ENCODE measurements around the gene CYRIA. TPM values are rescaled to one million over a fixed set of nuclear protein-coding genes. Genes with fewer than 3 reads are reported as not detected.

Gene CYRIA
- total RNA-seq, 1 donor from 2014 or later: 76.1 TPM

DNA sequence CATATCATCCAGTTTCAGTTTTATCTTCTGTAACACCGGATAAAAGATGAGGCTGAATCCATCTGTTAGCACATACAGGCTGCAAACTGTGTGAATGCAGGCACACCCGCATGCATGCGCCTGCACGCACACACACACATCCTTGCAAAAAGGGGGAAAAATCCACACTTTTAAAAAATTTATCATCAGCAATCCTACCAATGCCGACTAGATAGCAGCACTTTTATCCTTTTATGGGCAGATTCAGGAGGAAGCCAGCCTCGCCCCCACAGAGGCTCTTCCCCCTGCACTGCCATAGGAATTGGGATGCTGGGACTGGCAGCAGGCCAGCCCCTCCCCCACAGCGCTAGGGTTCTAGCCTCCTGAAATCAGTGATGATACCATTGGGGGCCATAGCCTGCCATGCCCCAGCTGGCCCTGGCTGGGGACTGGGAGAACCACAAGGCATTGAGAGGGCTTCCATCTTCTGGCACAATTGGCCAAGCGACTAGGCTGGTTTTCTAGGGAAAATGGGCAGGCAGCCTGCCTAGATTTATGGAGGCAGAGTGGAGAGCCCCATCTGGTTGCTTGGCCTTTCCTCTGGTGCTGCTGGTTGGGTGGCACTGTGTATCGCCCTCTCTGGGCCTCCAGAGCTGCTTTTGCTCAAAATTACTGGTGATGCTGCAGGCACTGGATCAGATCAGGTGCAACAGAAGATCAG lies 25.5 kb downstream of the CYRIA start:
- intact Hi-C loops (cut with micrococcal nuclease): no loop called here
- no peak overlapping the region for H3K27ac Mint-ChIP-seq
- DNase-seq (no peak), ATAC-seq (ENCODE audit: low read depth) (no peak)
- POLR2A ChIA-PET: interaction anchor here (1.0 to 1.5 kb wide), 3 partner anchors 9 to 14 kb away, joined by 3 to 4 read pairs (median 3); no protein-coding TSS in a partner anchor
- no peak overlapping the region for H3K4me3 Mint-ChIP-seq
- no peaks in the 10 kb centered on the region for H3K9me3 Mint-ChIP-seq
- H3K27me3 Mint-ChIP-seq: no peaks in the 10 kb centered on the region
- TF ChIP-seq, protein P1, sequence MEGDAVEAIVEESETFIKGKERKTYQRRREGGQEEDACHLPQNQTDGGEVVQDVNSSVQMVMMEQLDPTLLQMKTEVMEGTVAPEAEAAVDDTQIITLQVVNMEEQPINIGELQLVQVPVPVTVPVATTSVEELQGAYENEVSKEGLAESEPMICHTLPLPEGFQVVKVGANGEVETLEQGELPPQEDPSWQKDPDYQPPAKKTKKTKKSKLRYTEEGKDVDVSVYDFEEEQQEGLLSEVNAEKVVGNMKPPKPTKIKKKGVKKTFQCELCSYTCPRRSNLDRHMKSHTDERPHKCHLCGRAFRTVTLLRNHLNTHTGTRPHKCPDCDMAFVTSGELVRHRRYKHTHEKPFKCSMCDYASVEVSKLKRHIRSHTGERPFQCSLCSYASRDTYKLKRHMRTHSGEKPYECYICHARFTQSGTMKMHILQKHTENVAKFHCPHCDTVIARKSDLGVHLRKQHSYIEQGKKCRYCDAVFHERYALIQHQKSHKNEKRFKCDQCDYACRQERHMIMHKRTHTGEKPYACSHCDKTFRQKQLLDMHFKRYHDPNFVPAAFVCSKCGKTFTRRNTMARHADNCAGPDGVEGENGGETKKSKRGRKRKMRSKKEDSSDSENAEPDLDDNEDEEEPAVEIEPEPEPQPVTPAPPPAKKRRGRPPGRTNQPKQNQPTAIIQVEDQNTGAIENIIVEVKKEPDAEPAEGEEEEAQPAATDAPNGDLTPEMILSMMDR (IDR thresholded peaks at IDR 0.05): no peak
- peaks cover 89% of the 10 kb centered on the region for H3K4me1 Mint-ChIP-seq
- H3K36me3 Mint-ChIP-seq (ENCODE audit: low read depth): peaks cover 92% of the 10 kb centered on the region
- CTCF ChIA-PET: interaction anchor here (0.8 to 1.8 kb wide), 5 partner anchors 10 to 117 kb away, joined by 3 to 5 read pairs (median 5); no protein-coding TSS in a partner anchor

DNA sequence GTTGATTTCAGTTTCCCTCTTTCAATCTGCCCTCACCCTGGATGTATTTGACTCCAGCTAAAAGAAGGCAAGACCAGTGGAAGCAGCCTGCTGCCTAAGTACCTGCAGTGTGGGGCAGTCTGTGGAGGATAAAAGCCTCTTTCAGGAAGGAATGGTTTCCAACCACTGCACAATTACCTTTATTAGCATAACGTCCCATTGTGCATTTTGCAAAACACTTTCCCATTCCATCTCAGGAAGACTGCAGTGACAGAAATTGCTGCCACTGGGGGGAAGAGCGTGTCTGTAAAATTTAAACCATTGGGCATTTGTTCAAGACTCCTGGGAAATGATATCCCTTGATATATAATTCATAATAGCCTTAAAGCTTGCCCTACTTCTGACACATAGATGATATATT lies 26.2 kb downstream of the CYRIA start:
- Mint-ChIP-seq H3K4me1 (peaks cover 91% of the 10 kb centered on the region), H3K27ac (peak overlapping the region; percentile 30), H3K4me3 (peak overlapping the region; percentile 12), H3K27me3 (no peaks in the 10 kb centered on the region), H3K9me3 (no peaks in the 10 kb centered on the region), H3K36me3 (ENCODE audit: low read depth) (peaks cover 92% of the 10 kb centered on the region)
- no peak for ATAC-seq (ENCODE audit: low read depth)
- ChIA-PET POLR2A (interaction anchor here (0.8 to 1.5 kb wide), 4 partner anchors 8 to 13 kb away, joined by 3 to 4 read pairs (median 3); no protein-coding TSS in a partner anchor), CTCF (interaction anchor here (0.8 to 1.8 kb wide), 5 partner anchors 11 to 118 kb away, joined by 3 to 5 read pairs (median 5); no protein-coding TSS in a partner anchor)
- DNase-seq: no peak
- TF ChIP-seq, protein P1 (IDR thresholded peaks at IDR 0.05): no peak
- intact Hi-C loops (cut with micrococcal nuclease): no loop called here

DNA sequence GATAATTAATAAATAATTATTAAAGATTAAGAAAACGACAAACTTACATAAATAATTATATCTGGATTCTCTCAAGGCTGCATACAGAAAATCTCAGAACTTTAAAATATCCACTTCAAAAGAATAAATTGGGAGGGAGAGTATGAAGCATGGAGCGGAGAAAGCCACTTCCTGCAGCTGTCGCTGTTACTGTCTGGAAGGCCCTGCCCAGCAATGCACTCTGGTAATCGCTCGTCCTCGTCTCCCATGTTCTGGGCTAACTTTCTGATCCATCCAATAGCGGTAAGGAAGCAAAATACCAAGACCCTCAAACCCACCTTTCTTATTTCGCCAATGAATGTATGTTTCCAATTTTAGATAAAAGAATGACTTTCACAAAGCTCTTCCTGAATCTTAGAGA lies 26.7 kb downstream of the CYRIA start:
- peak overlapping the region; percentile 12 for H3K4me3 Mint-ChIP-seq
- CTCF ChIA-PET: interaction anchor here (0.9 to 1.8 kb wide), 4 partner anchors 11 to 118 kb away, joined by 3 to 5 read pairs (median 5); no protein-coding TSS in a partner anchor

DNA sequence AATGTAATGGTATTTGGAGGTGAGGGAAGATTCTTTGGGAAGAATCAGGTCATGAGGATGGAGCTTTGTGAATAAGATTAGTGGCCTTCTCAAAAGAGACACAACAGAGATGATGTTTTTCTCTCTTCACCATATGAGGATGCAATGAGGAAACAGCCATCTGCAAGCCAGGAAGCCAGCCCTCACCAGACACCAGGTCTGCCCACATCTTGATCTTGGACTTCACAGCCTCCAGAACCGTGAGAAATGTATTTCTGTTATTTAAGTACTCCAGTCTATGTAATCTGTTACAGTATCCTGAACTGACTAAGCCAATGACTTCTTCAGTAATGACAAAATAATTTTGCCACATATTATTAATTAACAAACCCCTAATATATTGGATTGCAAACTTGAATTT lies 28.3 kb downstream of the CYRIA start:
- ATAC-seq (ENCODE audit: low read depth) (no peak), DNase-seq (no peak)
- Mint-ChIP-seq H3K4me1 (peaks cover 93% of the 10 kb centered on the region), H3K9me3 (no peaks in the 10 kb centered on the region), H3K36me3 (ENCODE audit: low read depth) (peaks cover 82% of the 10 kb centered on the region), H3K4me3 (no peak overlapping the region), H3K27me3 (no peaks in the 10 kb centered on the region), H3K27ac (no peak overlapping the region)
- intact Hi-C loops (cut with micrococcal nuclease): loop anchor here (2.0 kb wide), 1 partner anchor 15 kb away; no protein-coding TSS in a partner anchor
- CTCF ChIA-PET: interaction anchor here (1.5 to 1.8 kb wide), 2 partner anchors 17 to 120 kb away, joined by 4 to 9 read pairs; no protein-coding TSS in a partner anchor
- POLR2A ChIA-PET: interaction anchor here (1.2 to 1.6 kb wide), 3 partner anchors 9 to 19 kb away, joined by 3 to 8 read pairs (median 3); no protein-coding TSS in a partner anchor
- TF ChIP-seq, protein P1 (IDR thresholded peaks at IDR 0.05): no peak

More for the DNA sequence above, 26.7 kb downstream of the CYRIA start:
- TF ChIP-seq, protein P1 (IDR thresholded peaks at IDR 0.05): no peak
- Mint-ChIP-seq H3K4me1 (peaks cover 91% of the 10 kb centered on the region), H3K9me3 (no peaks in the 10 kb centered on the region), H3K36me3 (ENCODE audit: low read depth) (peaks cover 91% of the 10 kb centered on the region), H3K27ac (peak overlapping the region; percentile 30), H3K27me3 (no peaks in the 10 kb centered on the region)
- ATAC-seq (ENCODE audit: low read depth) (no peak), DNase-seq (no peak)
- intact Hi-C loops (cut with micrococcal nuclease): no loop called here
- POLR2A ChIA-PET: interaction anchor here (0.8 to 1.5 kb wide), 4 partner anchors 8 to 13 kb away, joined by 3 to 4 read pairs (median 3); no protein-coding TSS in a partner anchor
